Upper lobe of left lung (tissue), 6 donors: ENCODE results near the gene MRPL9. TPM values are rescaled to one million over a fixed set of nuclear protein-coding genes. Genes with fewer than 3 reads are reported as not detected.
A peak's percentile ranks its signal among the peaks of the same experiment; 100 is the strongest.

Experiments used
- ATAC-seq, 2 donors: fragments of 200-7000 bp; cut with Tn5 transposase; one replicate each; pipeline ENCODE4 v1.9.1; 2022; ENCODE audit warnings: mild to moderate bottlenecking in 2 of 2, moderate library complexity in 2 of 2; ENCODE audit not compliant: low FRiP score in 2 of 2
- DNase-seq, 2 donors: peaks; one replicate each; pipeline ENCODE4 v3.0.0-alpha.2; 2019 to 2020
- H3K27ac ChIP-seq, 4 donors: fragments of 200-600 bp; sonication (generic); one replicate each; pipeline ENCODE4 v1.5.1; 2016 to 2019
- H3K27me3 ChIP-seq, 4 donors: fragments of 200-600 bp; sonication (generic); one replicate each; pipeline ENCODE4 v1.5.1; 2017 to 2019
- H3K36me3 ChIP-seq, 4 donors: fragments of 200-600 bp; sonication (generic); one replicate each; pipeline ENCODE4 v1.5.1; 2016 to 2019
- H3K4me1 ChIP-seq, 4 donors: fragments of 200-600 bp; sonication (generic); one replicate each; pipeline ENCODE4 v1.5.1; 2018 to 2019
- H3K4me3 ChIP-seq, 4 donors: fragments of 200-600 bp; sonication (generic); one replicate each; pipeline ENCODE4 v1.5.1; 2017 to 2019; ENCODE audit warnings: mild to moderate bottlenecking in 2 of 4, moderate library complexity in 1 of 4
- H3K9me3 ChIP-seq, 4 donors: fragments of 200-600 bp; sonication (generic); one replicate each; pipeline ENCODE4 v1.5.1; 2018 to 2019
- EP300 ChIP-seq, 4 donors: sonication (generic); formaldehyde crosslinking; IDR thresholded peaks; one replicate each; pipeline ENCODE4 v1.5.1; 2017; ENCODE audit warnings: antibody characterized with exemption in 4 of 4, control low read depth in 2 of 4
- POLR2A ChIP-seq, 4 donors: fragments of 450-650 bp; IDR thresholded peaks; one replicate each; pipeline ENCODE4 v1.5.1; 2016 to 2017; ENCODE audit warnings: antibody characterized with exemption in 4 of 4, mild to moderate bottlenecking in 2 of 4
- POLR2AphosphoS5 ChIP-seq, 2 donors: sonication (generic); formaldehyde crosslinking; IDR thresholded peaks; one replicate each; pipeline ENCODE4 v1.5.1; 2017; ENCODE audit warnings: antibody characterized with exemption in 2 of 2
- WGBS, 2 donors: methylation state at CpG; one replicate each; pipeline ENCODE4 v1.1.5; 2017 to 2018; 5-methylcytosine and 5-hydroxymethylcytosine counted together
- total RNA-seq, 6 donors: library from RNA; depleted of rRNA in 4 of 6; stranded (reverse); fragments of >200 nt in 4 of 6; gene quantifications; one replicate each; pipeline versions ENCODE4 v1.1.0 to v1.2.1, GENCODE V29; 2016 to 2021
- TF ChIP-seq, protein P1 (sequence below), 6 experiments: fragments of 450-650 bp in 4 of 6; fragments of 200-600 bp in 2 of 6; sonication (generic) in 2 of 6; IDR thresholded peaks; one replicate each; pipeline ENCODE4 v1.5.1; 2016 to 2019; ENCODE audit warnings: antibody characterized with exemption in 6 of 6
- donor health status: DM: no; HTN: no; CAD: no; lungs with moderate emphysema.
- donor health status: DM: no; HTN: yes; CAD: no; lungs with severe emphysema.

Gene MRPL9
- total RNA-seq, 6 donors from 2014 or later = 27.6 to 94.3 (median 53.2) TPM

DNA sequence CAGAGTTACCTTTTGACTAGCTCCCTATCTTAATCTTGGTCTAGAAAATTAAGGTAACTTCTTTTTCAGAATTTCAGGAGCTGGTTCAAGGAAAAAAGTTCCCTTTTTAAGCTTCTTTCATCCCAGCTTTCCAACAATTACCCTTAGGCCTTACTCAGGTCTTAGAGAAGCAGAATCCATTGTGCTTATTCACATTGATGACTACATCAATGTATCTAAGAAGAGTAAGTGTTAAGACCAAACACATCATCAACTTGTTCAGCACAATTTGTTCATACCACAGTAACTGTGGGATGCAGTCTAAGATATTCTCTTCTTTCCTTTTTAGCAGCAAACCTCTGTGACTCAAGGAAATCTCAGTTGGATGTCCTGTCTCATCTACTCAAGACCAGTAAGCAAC, 4.1 kb downstream of the MRPL9 start:
- DNase-seq (no peak), ATAC-seq (no peak)
- no peak for TF ChIP-seq POLR2A (IDR thresholded peaks at IDR 0.05)
- TF ChIP-seq, protein P1, sequence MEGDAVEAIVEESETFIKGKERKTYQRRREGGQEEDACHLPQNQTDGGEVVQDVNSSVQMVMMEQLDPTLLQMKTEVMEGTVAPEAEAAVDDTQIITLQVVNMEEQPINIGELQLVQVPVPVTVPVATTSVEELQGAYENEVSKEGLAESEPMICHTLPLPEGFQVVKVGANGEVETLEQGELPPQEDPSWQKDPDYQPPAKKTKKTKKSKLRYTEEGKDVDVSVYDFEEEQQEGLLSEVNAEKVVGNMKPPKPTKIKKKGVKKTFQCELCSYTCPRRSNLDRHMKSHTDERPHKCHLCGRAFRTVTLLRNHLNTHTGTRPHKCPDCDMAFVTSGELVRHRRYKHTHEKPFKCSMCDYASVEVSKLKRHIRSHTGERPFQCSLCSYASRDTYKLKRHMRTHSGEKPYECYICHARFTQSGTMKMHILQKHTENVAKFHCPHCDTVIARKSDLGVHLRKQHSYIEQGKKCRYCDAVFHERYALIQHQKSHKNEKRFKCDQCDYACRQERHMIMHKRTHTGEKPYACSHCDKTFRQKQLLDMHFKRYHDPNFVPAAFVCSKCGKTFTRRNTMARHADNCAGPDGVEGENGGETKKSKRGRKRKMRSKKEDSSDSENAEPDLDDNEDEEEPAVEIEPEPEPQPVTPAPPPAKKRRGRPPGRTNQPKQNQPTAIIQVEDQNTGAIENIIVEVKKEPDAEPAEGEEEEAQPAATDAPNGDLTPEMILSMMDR (IDR thresholded peaks at IDR 0.05) = no peak
- TF ChIP-seq POLR2AphosphoS5 (IDR thresholded peaks at IDR 0.05) = no peak
- no peak for TF ChIP-seq EP300 (IDR thresholded peaks at IDR 0.05)
- Histone ChIP-seq H3K4me1 (peaks cover 0 to 15% (median 9%) of the 10 kb centered on the region in 4 donors), H3K9me3 (no peaks in the 10 kb centered on the region), H3K27me3 (no peaks in the 10 kb centered on the region), H3K4me3 (no peak overlapping the region), H3K36me3 (peaks cover 0 to 50% (median 33%) of the 10 kb centered on the region in 4 donors), H3K27ac (no peak overlapping the region)

DNA sequence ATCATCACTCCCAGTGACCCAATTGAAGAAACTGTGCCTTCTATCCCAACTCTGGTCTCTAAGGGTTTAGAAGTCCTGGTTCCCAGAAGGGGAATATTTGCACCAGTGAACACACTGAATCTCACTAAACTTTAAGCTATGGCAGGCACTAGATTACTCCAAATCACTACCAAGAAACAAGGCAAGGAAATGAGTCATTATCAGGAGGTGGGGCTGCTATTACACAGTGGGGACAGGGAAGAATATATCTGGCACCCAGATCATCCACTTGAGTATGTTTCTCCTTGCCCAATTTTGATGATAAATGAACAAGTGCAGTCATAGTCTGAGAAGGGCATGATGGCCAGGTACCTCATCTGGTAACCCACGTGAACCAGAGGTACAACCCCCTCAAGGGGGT, 7.0 kb downstream of the MRPL9 start:
- no peak for ATAC-seq

DNA sequence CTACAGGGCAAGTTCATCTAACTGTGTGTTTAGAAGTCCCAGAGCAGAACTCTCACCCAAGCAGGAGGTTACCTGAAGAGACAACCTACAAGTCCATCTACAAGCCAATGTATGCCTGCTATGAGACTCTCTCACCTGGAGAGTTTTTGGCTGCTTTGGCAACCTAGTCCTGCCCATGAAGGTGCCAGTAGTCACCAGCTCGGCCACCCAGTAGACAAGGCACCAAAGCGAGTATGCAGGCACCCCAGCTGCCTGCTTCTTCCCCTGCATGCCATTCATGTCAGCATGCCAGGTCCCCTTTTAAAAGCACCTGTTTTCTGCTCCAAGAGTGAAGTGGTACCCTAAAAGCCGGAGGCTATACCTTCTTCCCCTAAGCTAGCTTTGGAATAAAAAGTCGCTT, 21.8 kb downstream of the MRPL9 start:
- DNase-seq (no peak), ATAC-seq (no peak)
- peaks cover 0 to 11% (median 0%) of the 10 kb centered on the region in 4 donors for H3K9me3 ChIP-seq
- no peaks in the 10 kb centered on the region for H3K27me3 ChIP-seq
- H3K27ac ChIP-seq = no peak overlapping the region
- no peaks in the 10 kb centered on the region for H3K36me3 ChIP-seq
- H3K4me3 ChIP-seq = no peak overlapping the region
- no peaks in the 10 kb centered on the region for H3K4me1 ChIP-seq
- no peak for TF ChIP-seq EP300 (IDR thresholded peaks at IDR 0.05)
- TF ChIP-seq, protein P1 (IDR thresholded peaks at IDR 0.05) = no peak
- whole genome bisulfite sequencing, 2 donors = 85 to 89% methylated on average over 4 of the region's 4 CpGs

More for the DNA sequence above, 7.0 kb downstream of the MRPL9 start:
- H3K36me3 ChIP-seq = peaks cover 0 to 41% (median 25%) of the 10 kb centered on the region in 4 donors
- WGBS, 2 donors = 57 to 88% methylated on average over 1 of the region's 1 CpG
- no peaks in the 10 kb centered on the region for H3K4me1 ChIP-seq
- H3K27me3 ChIP-seq = no peaks in the 10 kb centered on the region
- no peak overlapping the region for H3K4me3 ChIP-seq
- no peak for DNase-seq
- TF ChIP-seq, protein P1 (IDR thresholded peaks at IDR 0.05) = no peak
- no peak for TF ChIP-seq EP300 (IDR thresholded peaks at IDR 0.05)
- TF ChIP-seq POLR2A (IDR thresholded peaks at IDR 0.05) = no peak
- no peak for TF ChIP-seq POLR2AphosphoS5 (IDR thresholded peaks at IDR 0.05)
- no peaks in the 10 kb centered on the region for H3K9me3 ChIP-seq
- no peak overlapping the region for H3K27ac ChIP-seq

DNA sequence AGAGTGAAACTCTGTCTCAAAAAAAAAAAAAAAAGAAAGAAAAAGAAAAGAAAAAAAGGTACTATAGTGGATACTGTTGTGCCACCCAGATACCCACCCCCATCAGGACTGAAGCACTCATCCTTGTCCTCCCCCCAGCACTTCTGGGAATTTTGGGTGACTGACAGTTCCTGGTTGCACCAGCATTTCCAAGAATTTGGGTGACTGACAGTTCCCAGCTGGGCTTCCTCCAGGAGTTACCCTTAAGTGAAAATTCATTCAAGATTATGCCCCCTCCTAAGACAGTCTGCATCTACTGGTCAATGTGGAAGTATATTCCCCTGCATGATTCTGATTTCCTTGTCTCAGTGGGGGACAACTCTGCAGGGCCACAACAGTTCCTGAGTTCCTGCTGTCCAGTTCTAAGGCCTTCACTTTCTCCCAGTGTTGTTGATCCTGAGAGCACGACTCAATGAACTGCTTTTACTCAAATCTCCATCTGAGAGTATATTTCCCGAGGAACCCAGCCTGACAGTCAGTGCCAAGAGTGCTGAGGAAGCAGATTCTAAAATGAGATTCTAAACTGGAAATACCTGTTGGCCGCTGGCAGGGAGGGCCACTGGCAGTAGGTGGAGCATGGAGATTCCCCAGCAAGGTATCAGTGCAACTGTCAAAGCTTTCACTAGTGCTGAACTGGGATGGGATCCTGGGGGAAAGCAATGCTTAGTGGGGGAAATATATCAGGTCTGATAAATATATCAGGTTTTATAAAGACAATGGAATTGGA, 23.5 kb downstream of the MRPL9 start:
- Histone ChIP-seq H3K4me1 (no peaks in the 10 kb centered on the region), H3K4me3 (no peak overlapping the region), H3K27me3 (no peaks in the 10 kb centered on the region), H3K36me3 (no peaks in the 10 kb centered on the region), H3K9me3 (peaks cover 0 to 11% (median 0%) of the 10 kb centered on the region in 4 donors), H3K27ac (no peak overlapping the region)
- WGBS, 2 donors = 40 to 72% methylated on average over 3 of the region's 3 CpGs
- TF ChIP-seq POLR2AphosphoS5 (IDR thresholded peaks at IDR 0.05) (no peak), POLR2A (IDR thresholded peaks at IDR 0.05) (no peak), EP300 (IDR thresholded peaks at IDR 0.05) (no peak)
- TF ChIP-seq, protein P1 (IDR thresholded peaks at IDR 0.05) = no peak
- no peak for ATAC-seq
- peak in 1 of 2 donors; percentile 37 for DNase-seq

DNA sequence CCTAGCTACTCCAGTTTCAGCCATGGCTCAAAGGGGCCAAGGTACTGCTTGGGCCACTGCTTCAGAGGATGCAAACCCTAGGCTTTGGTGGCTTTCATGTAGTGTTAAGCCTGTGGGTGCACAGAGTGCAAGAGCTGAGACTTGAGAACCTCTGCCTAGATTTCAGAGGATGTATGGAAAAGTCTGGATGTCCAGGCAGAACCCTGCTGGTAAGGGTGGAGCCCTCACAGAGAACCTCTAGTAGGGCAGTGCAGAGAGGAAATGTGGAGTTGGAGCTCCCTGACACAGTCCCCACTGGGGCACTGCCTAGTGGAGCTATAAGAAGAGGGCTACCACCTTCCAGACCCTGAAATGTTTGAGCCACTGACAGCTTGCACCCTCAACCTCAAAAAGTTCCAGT, 25.8 kb downstream of the MRPL9 start:
- DNase-seq (no peak), ATAC-seq (no peak)
- TF ChIP-seq EP300 (IDR thresholded peaks at IDR 0.05) = no peak
- TF ChIP-seq POLR2A (IDR thresholded peaks at IDR 0.05) = no peak
- TF ChIP-seq, protein P1 (IDR thresholded peaks at IDR 0.05) = no peak
- TF ChIP-seq POLR2AphosphoS5 (IDR thresholded peaks at IDR 0.05) = no peak
- Histone ChIP-seq H3K9me3 (peaks cover 0 to 11% (median 0%) of the 10 kb centered on the region in 4 donors), H3K27ac (no peak overlapping the region), H3K4me3 (no peak overlapping the region), H3K27me3 (no peaks in the 10 kb centered on the region), H3K4me1 (no peaks in the 10 kb centered on the region), H3K36me3 (no peaks in the 10 kb centered on the region)
